HG03558 (cell line): ENCODE results near the gene CACNG4.

Experiments used
- ATAC-seq: cut with Tn5 transposase; IDR thresholded peaks from one replicate; pipeline ENCODE4 v1.9.1; 2021; ENCODE audit warnings: moderate number of reproducible peaks; ENCODE audit not compliant: unreplicated experiment; ENCODE audit errors: extremely low read depth

CACNG4 gene

GRCh38 chr17:66963909-66964771 lies at the start of gene CACNG4:
TSS of gene CACNG4 (plus strand) at chr17:66964707. CDS start at chr17:66964912, 205 bp downstream.
- ATAC-seq, result no peak

GRCh38 chr17:66915204-66915611 lies 49.3 kb upstream of the CACNG4 start:
- ATAC-seq, result no peak

- ATAC-seq, result no peak
Measured at GRCh38 chr17:66915792-66916191, 48.7 kb upstream of the CACNG4 start.

GRCh38 chr17:66916946-66917345 lies 47.6 kb upstream of the CACNG4 start:
- ATAC-seq, result no peak

GRCh38 chr17:66918896-66919295 lies 45.6 kb upstream of the CACNG4 start:
- no peak for ATAC-seq

GRCh38 chr17:66920435-66920834 lies 44.1 kb upstream of the CACNG4 start:
- no peak for ATAC-seq

- no peak for ATAC-seq
Measured at GRCh38 chr17:66920950-66921349, 43.6 kb upstream of the CACNG4 start.

- ATAC-seq, result no peak
Measured at GRCh38 chr17:66923886-66924285, 40.6 kb upstream of the CACNG4 start.

- ATAC-seq, result no peak
Measured at GRCh38 chr17:66925811-66926500, 38.6 kb upstream of the CACNG4 start.

GRCh38 chr17:66928949-66929348 lies 35.6 kb upstream of the CACNG4 start:
- no peak for ATAC-seq

GRCh38 chr17:66929591-66929990 lies 34.9 kb upstream of the CACNG4 start:
- ATAC-seq, result no peak

- ATAC-seq, result no peak
Measured at GRCh38 chr17:66930933-66931332, 33.6 kb upstream of the CACNG4 start.

GRCh38 chr17:66932311-66932710 lies 32.2 kb upstream of the CACNG4 start:
- no peak for ATAC-seq

GRCh38 chr17:66934040-66934439 lies 30.5 kb upstream of the CACNG4 start:
- ATAC-seq, result no peak

GRCh38 chr17:66935717-66936116 lies 28.8 kb upstream of the CACNG4 start:
- ATAC-seq, result no peak

- ATAC-seq, result no peak
Measured at GRCh38 chr17:66938656-66939055, 25.9 kb upstream of the CACNG4 start.

GRCh38 chr17:66939461-66940114 lies 24.9 kb upstream of the CACNG4 start:
- ATAC-seq, result no peak

- ATAC-seq, result no peak
Measured at GRCh38 chr17:66941249-66941648, 23.3 kb upstream of the CACNG4 start.

- no peak for ATAC-seq
Measured at GRCh38 chr17:66941773-66942450, 22.6 kb upstream of the CACNG4 start.

GRCh38 chr17:66942451-66943264 lies 21.8 kb upstream of the CACNG4 start:
- no peak for ATAC-seq
